Epithelial cell of umbilical artery (primary cell): Measurements from ENCODE around the gene OR11L1. TPM values are rescaled to one million over a fixed set of nuclear protein-coding genes. Genes with fewer than 3 reads are reported as not detected.

Experiments
- total RNA-seq: library from RNA; depleted of rRNA; stranded (reverse); fragments of >200 nt; gene quantifications from 2 replicates; pipeline ENCODE4 v1.2.3, GENCODE V29; 2014

OR11L1 gene
- total RNA-seq, result not detected in 2 replicates

GRCh38 chr1:247841796-247842195 is at the start of gene OR11L1:
Gene OR11L1 (minus strand): TSS chr1:247841896. CDS start chr1:247841896, 0 bp downstream.

GRCh38 chr1:247857069-247857984 is 15.6 kb upstream of the OR11L1 start, which contains the start of gene TRIM58:
Gene TRIM58 (plus strand): TSS chr1:247857187. CDS start chr1:247857247, 60 bp downstream.

GRCh38 chr1:247824023-247824422 is 17.7 kb downstream of the OR11L1 start, which contains the start of gene OR14A16:
Gene OR14A16 (minus strand): TSS chr1:247824119. CDS start chr1:247815729, 8,390 bp downstream.

Other genes with a start within 250 kb of the OR11L1 start
- gene OR2G3, start 236.3 kb downstream of the OR11L1 start, total RNA-seq, result not detected in 2 replicates
- not detected in 2 replicates for gene OR13G1, start 162.2 kb downstream of the OR11L1 start, total RNA-seq
- gene OR6F1, start 125.2 kb downstream of the OR11L1 start, total RNA-seq, result not detected in 2 replicates
- gene OR14K1, start 103.3 kb downstream of the OR11L1 start, total RNA-seq, result not detected in 2 replicates
- gene OR14A2, start 93.8 kb downstream of the OR11L1 start, total RNA-seq, result not detected in 2 replicates
- gene OR1C1, start 81.3 kb downstream of the OR11L1 start, total RNA-seq, result not detected in 2 replicates
- not detected in 2 replicates for gene OR14A16, start 17.8 kb downstream of the OR11L1 start, total RNA-seq
- gene TRIM58, start 15.3 kb upstream of the OR11L1 start, total RNA-seq, result 0.32 and 0.91 TPM in 2 replicates
- not detected in 2 replicates for gene OR2W3, start 53.7 kb upstream of the OR11L1 start, total RNA-seq
- not detected in 2 replicates for gene OR2T8, start 78.4 kb upstream of the OR11L1 start, total RNA-seq
- not detected in 2 replicates for gene OR2AJ1, start 83.0 kb upstream of the OR11L1 start, total RNA-seq
- under 0.01 and 0.30 TPM in 2 replicates for gene OR2L8, start 107.0 kb upstream of the OR11L1 start, total RNA-seq
- not detected in 2 replicates for gene OR2AK2, start 123.3 kb upstream of the OR11L1 start, total RNA-seq
- not detected in 2 replicates for gene OR2L5, start 171.8 kb upstream of the OR11L1 start, total RNA-seq
- not detected in 2 replicates for gene OR2L2, start 188.2 kb upstream of the OR11L1 start, total RNA-seq
- under 0.01 TPM in 1 of 2 replicates, not detected in the other for gene OR2L3, start 204.9 kb upstream of the OR11L1 start, total RNA-seq